ENCODE measurements around the gene EMID1.

EMID1 gene

GRCh38 chr22:29205594-29206371, at the start of gene EMID1:
EMID1 (plus strand) TSS chr22:29205896; CDS start chr22:29206039, 143 bp downstream.
- DNase-seq, result no peak

DNA sequence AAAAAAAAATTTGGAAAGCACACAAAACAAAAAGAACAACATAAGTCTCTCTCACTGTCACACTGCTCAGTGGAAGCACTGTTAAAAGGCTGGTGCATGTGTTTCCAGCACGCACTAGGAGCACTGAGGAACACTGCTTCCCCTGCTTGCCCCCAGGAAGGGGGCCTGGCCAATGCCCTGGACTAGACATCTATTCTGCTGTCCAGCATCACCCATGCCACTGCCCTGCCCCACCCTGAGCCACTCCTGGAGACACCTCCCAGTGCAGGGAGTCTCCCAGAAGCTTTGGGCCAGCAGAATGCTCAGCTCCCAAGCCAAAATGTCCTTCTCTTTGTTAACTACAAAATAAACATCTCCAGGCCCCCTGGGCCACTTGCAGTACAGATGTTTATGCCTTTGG, 49.7 kb upstream of the EMID1 start:
- DNase-seq, result no peak

- DNase-seq, result no peak
Measured at GRCh38 chr22:29156507-29156906, 49.2 kb upstream of the EMID1 start.

DNA sequence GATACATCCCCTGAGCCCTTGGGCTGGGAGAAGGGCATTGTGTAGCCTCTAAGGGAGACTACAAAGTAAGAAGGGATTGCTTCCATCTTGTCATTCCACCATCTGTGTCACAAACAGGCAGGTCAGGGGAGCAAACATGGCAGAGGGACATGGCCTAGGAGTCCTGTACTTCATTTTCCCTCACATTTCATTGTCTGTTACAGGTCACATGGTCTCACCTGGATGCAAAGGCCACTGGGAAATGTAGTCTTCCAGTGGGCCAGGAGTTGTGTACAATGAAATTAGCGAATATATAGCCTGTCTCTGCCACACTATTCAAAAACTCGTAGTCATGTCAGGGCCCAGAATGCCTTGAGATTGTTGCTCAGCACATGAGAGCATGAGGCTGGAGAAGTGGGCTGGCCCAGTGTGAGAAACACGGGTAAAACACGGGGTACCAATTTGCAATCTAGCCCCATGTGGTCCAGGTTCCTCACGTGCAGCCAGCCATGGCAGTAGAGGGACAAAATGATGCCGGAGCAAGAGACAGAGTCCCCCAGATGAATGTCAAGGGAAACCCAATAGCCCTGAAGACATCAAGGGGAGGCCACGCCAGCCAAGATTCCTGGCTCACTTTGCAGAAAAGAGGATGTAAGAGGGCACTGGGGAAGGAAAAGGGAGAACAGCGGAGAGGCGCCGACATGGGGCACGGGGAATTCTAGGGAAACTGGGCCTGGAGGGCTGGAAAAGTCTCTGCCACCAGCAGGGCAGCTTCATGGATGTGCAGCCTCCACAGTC, 47.7 kb upstream of the EMID1 start:
- DNase-seq, result no peak

DNA sequence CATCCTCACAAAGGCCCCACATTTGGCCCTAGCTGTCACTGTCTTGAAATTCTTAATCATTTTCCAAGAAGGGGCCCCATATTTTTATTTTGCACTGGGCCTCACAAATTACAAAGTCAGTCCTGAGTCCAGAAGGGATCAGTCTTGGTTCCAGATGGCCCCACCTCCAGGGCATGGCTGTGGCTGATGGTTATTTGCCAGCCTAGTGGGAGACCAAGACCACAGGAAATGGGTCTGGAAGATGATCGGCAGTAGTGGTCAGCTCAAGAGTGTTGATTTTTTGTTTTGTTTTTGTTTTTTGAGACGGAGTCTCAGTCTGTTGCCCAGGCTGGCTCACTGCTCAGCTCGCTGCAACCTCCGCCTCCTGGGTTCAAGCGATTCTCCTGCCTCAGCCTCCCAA, 47.1 kb upstream of the EMID1 start:
- DNase-seq, result no peak

DNA sequence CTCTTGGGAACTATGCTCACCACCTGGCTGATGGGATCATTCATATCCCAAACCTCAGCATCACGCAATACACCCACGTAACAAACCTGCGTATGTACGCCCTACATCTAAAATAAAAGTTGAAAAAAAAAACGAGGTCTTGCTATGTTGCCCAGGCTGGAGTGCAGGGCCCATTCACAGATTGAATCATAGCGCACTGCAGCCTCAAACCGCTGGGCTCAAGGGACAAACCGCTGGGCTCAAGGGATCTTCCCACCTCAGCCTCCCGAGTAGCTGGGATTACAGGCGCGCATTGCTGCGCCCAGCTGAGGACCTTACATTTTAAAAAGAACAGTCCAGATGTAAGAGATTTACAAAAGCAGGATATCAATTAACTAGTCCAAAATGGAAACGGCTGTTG, 41.9 kb upstream of the EMID1 start:
- no peak for DNase-seq

DNA sequence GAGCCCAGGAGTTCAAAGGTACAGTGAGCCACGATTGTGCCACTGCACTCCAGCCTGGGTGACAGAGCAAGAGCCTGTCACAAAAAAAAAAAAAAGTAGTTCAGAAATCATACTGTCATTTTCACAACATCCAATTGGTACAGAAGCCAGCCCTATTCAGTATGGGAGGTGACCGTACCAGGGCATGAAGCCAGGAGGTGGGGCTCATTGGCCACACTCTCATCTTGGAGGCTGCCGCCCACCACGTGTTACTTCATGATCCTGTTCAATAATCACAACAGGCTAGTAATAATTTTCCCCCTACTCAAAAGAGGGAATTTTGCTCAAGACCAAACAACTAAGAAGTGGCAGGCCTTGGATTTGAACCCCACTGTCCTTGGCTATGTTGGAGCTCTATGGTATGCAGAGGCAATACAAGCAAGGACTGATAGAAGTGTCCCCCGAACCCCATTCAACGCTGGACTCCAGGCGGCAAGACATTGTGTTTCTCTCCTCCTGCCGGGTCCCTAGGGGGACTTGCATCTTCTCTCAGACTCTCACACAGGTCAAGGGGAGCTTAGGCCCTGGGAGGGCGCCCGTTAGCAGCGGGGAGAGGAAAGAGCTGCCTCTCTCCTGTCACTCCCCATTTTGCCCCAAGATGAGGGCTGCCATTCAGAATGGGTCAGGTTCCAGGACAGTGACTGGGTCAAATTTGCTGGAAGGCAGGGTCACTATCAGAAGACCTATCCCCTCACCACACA, 40.2 kb upstream of the EMID1 start:
- no peak for DNase-seq

- no peak for DNase-seq
Measured at GRCh38 chr22:29166180-29166579, 39.5 kb upstream of the EMID1 start.

DNA sequence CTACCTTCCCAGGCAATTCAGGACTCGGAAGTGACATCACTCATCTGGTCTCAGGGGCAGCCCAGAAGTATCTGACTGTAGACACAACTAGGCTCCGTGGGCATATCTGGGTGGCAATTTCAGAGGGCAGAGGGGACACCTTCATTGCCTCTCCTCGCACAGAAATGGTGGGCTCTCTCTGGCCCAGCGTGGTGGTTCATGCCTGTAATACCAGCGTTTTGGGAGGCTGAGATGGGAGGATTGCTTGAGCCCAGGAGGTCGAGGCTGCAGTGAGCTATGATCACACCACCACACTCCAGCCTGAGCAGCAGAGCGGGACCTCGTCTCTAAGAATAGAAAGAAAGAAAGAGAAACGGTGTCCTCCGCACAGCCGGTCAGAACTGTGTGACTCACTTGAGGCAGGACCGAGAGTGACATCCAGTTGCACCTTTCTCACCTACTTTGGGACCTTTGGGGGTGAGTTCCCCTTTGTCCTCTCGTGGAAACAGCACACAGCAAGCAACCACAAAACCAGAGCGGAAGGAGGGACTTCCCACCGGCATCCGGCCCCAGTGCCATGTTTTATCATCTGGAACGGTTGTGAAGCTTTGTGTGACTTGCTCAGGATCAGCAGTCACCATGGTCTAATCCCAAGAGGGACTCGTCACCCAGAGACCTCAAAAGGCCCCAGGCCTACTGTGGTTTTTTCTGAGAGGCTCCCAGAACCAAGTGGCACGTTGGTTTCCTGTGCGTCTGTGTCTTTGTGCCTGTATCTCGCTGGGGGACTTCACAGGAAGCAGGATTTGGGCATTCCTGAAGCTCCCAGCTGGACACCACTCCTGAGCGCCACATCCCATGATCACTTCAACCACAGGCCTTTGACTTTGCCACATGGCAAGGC, 38.4 kb upstream of the EMID1 start:
- no peak for DNase-seq

DNA sequence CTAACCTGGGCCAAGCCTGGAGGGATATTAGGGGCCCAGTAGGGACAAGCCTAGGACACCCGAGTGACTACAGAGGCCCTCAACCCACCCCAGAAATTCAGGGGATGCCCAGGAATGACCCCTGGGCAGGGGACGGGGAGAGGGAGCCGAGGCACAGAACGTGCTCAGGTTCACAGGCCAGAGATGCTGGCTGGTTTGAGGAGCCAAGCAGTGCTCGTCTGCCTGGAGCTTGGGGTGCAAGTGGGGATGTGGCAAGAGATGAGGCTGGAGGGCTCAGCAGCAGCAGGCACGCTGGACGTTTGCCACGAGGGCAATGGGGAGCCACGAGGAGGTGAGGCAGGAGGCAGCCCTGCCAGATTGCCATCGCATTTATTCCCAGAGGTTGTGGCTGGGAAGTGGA, 34.0 kb upstream of the EMID1 start:
- DNase-seq, result no peak

GRCh38 chr22:29172216-29172615, 33.5 kb upstream of the EMID1 start:
- no peak for DNase-seq

- no peak for DNase-seq
Measured at GRCh38 chr22:29175312-29175835, 30.3 kb upstream of the EMID1 start.

DNA sequence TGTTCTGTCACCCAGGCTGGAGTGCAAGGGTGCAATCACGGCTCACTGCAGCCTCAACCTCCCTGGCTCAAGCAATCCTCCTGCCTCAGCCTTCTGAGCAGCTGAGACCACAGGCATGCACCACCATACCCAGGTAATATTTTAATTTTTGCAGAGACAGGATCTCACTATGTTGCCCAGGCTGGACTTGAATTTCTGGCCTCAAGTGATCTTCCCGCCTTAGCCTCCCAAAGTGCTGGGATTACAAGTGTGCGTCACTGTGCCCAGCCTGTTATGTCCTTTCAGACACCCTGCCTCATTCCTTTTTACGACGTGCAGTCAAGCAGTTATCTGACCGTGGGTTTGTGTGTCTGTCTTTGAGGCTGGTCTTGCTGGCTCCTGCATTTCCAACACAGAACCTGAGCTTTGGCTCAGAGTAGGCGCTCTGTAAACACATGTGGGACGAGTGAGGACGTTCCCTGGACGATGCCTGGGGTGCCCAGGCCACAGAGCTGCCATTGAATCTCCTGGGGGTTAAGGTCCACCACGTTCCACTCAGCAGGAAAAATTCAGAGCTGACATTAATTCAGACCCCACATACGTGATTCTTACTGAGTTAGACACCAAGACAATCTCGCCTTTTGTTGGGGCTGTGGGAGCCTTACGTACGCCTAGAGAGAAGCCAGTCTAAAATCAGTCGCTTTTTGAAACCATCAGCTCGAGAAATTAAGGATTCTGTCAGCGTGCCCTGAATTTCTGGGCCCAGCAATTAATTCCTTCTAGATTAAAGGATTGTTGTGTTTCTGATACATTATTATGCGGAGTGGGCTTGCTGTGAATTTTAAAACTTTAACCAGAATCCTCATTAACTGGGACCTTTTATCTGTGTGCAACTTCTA, 21.5 kb upstream of the EMID1 start:
- DNase-seq, result no peak

DNA sequence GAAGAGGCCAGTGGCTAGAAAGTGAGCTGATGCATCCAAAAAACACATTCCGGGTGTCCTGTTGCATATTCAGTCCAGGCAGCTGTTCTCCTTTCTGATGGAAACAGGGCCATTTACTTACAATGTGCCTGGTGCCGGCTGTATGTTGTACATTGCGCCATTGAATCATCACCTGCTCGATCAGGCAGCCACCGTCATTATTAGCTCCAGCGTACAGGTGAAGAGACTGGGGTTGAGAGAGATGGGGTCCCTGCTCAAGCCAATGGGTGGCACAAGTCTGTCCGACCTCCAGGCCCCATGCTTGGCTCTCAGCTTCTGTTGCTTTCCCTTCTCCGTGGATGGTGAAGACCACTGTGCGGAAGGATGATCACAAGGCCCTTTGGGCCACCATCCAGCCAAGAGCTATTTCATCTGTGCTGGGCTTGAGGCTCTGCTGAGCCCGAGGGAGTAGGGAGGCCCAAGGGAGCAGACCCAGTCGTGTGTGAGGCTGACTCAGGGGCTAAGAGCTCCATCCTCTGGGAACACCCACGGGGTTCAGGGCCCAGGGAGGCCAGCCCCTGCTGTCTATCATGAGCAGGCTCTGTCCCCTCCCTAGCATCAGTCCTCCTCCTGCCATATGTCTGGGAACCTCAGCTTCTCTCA, 20.7 kb upstream of the EMID1 start:
- DNase-seq, result no peak

DNA sequence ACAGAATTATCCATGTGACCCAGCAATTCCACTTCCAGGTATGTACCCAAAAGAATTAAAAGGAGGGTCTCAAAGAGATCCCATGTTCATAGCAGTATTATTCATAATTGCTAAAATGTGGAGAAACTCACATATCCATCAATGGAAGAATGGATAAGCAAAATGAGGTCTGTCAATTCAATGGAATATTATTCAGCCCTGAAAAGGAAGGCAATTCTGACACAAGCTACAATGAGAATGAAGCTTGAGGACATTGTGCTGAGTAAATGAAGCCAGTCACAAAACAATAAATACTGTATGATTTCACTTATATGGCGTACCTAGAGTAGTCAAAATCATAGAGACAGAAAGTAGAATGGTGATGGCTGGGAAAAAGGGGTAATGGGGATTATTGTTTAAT, 19.4 kb upstream of the EMID1 start:
- no peak for DNase-seq

DNA sequence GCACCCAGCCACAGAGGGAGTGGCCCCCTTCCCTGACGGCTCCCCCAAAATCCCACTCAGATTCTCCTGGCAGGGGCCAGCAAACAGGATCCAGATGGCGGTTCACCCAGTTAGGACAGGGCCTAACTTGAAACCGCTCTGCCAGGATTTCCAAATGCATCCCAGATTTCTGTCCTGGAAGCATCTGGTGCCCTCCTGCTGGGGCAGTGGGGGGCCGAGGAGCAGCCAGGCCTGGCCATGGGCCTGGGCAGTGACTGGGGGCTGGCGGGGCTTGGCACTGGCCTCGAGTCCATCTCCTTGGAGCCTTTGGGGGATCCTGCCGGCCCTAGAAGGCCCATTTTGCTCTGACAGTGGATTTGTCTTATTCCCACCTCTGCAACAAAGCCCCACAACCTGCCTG, 17.9 kb upstream of the EMID1 start:
- no peak for DNase-seq

- no peak for DNase-seq
Measured at GRCh38 chr22:29190051-29190450, 15.6 kb upstream of the EMID1 start.

DNA sequence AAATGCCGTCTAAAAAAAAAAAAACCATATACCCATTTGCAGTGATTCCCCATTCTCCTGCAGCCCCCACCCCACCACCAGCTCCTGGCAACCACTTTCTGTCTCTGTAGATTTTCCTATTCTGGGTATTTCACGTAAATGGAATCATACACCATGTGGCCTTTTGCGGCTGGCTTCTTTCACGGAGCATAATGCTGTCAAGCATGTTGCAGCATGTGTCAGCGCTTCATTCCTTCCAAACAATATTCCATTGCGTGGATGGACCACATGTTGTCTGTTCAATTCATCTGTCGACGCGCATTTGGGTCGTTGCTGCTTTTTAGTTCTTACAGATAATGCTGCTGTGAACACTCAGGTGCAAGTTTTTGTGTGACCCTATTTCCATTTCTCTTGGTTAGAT, 14.8 kb upstream of the EMID1 start:
- no peak for DNase-seq

DNA sequence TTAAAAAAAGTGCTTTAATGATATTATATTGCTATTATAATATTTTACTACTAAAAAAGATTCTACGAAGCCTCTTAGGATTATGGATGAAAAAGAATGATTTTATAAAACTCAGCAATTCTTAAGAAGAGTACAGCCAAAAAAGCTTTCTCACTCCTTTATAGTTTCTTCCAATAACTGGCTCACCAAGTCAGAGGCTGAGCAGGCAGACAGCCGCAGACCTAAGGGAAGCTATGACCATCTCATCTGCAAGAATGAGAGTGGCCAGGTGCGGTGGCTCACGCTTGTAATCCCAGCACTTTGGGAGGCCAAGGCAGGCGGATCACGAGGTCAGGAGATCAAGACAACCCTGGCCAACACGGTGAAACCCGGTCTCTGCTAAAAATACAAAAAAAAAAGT, 12.7 kb upstream of the EMID1 start:
- no peak for DNase-seq

DNA sequence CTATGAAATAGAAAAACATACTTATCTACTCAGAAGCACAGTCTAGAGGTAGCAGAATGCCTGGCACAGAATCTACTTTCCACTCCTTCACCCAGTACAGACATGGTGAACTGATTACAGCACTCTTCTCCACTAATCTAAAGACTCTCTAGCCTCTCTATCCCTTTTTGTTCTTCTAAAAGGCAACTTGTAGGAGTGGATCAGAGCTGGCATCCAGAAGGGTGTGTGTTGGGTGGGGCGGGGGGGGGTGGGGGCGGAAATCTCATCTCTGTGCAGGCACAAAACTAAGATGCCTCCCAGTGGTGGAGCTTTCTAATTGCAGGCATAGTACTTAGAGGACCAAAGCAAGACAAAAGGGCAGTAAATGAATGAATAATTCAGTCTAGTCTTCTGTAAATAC, 11.5 kb upstream of the EMID1 start:
- DNase-seq, result no peak
